Stimulated activated CD8-positive, alpha-beta memory T cell treated with anti-CD3 and anti-CD28 coated beads, Interleukin-2, amount 100 ng/mL, for 48 hours (primary cell): ENCODE results near the gene HSDL1.

Source experiments
- DNase-seq, 2 donors: peaks; one replicate each; pipeline ENCODE4 v3.0.0-alpha.2; 2020; ENCODE audit warnings: low read depth in 2 of 2

The HSDL1 gene

DNA sequence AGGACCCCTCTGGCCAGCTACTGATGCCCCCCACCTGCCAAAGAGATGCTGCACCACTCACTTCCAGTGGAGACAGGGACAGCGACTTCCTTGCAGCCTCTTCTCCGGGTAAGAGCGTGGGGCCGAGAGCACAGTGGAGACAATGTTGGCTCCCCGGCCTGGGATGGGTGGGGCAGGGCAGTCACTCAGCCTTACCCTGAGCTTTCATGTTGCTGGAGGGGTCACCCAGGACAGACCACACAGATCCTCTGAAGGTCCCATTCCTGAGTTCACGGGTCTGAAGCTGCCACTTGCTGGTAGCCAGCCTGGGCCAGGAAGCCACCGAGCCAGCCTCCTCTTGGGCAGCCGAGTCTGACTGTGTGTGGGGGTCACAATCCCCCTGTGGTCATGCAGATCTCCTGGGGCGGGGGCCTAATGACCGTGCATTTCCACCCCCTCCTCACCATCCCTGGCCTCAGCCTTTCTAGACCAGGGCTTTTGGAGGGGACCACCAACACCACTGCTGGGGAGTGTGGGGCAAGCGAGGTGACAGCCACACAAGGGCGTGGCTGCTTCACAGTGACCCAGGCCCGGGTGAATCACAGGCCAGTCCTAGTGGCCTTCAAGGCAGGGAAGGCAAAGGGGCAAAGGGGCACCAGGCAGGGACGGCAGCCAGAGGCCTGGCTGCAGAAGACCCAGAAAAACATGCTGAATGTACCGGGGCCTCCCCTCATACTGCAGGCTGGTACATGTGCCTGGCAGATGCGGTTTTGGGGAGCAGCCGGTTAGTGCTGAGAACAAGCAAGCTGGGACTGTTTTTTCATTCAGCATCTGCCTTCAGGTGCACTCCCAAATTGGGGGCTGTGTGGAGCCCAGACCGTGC lies 31.4 kb upstream of the HSDL1 start:
- no peak for DNase-seq

- peak in 1 of 2 donors; percentile 54 for DNase-seq
These were observed 30.5 kb upstream of the HSDL1 start for GRCh38 chr16:84175350-84176081.

DNA sequence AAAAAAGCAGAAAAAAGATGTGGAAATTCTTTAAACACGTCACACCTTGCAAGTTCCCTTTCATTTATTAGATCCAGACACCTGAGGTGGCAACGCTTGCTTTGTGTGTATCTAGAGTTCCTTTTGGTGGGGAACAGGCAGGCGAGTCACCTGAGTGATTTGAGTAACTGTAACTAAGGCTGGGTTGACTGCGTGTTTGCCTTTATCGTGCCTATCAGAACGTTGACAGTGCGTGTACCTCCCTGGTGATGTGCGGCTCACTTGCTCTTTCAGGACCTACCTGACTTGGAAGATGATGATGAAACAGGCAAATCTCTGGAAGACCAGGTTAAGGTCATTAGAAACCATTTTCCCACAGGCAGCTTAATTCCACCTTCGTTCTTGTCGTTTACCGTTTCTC lies 29.4 kb upstream of the HSDL1 start:
- DNase-seq: no peak

GRCh38 chr16:84169765-84170310 lies 24.9 kb upstream of the HSDL1 start:
- DNase-seq: no peak

DNA sequence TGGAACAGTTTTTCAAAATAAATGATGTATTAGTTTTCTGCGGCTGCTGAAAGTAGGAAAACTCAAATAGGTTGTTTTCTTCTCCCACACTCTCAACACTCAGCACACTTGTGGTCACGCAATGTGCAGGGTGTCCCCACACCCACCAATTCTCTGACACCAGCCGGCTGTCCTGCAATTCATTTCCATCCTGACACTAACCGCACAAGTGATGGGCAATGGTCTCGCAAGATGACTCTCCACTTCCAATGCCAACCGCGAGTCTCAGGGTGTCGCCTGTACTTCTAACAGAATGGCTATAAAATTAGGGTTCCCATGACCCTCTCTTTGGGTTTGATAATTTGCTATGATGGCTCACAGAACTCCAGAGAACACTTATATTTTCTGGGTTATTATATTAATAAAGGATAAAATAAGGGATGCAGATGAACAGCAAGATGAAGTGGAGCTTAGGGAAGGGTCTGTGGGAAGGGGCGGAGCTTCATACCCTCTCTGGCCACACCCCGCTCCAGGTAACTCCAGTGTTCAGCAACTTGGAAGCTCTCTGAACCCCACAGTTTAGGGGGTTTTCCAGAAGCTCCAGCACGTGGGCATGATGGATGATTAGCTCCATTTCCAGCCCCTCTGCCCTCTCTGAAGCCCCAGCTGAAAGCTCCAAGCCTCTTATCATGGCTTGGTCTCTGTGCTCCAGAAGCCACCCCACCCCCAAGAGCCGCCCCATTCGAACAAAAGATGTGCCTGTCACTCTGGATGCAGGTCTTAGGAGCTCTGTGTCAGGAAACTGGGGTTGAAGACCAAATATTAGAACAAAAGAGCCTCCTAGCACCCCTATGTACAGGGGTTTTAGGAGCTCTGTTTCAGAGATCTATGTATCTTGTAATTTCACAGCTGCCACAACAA lies 22.1 kb upstream of the HSDL1 start:
- DNase-seq: peak in 1 of 2 donors; percentile 32

DNA sequence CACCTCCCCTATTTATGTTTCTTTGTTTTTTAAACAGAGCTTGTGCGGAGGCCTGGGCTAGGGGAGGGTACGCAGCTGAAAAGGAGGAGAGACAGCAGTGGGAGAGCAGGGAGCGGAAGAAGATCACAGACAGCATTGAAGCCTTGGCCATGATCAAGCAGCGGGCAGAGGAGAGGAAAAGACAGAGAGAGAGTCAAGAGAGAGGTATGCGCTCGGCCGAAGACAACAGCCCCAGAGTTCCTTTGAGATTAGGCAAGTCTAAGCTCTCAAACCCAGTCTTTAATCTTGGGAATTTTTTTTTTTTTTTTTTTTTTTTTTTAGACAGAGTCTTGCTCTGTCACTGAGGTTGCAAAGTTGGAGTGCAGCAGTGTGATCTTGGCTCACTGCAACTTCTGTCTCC lies 20.8 kb upstream of the HSDL1 start:
- DNase-seq: no peak

GRCh38 chr16:84161801-84162200 lies 16.8 kb upstream of the HSDL1 start:
- DNase-seq: no peak

GRCh38 chr16:84161037-84161436 lies 16.1 kb upstream of the HSDL1 start:
- no peak for DNase-seq

DNA sequence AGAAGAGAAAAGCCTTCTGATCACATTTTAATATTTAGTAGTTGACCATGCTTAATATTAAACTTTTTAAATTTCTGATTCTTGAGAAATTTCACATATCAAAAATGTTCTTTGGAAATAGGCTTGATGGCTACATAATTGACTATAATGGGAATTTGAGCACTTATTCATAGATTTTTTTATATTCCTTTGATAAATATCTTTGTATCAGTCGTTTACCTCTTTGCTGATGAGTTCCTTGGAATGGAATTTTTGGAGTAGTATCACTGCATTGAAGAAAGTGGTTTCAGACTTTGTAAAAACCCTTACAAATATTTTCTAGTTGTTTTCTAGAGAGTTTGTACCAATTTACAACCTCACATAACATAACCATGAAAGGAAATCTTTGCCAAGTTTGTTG lies 14.8 kb upstream of the HSDL1 start:
- no peak for DNase-seq

DNA sequence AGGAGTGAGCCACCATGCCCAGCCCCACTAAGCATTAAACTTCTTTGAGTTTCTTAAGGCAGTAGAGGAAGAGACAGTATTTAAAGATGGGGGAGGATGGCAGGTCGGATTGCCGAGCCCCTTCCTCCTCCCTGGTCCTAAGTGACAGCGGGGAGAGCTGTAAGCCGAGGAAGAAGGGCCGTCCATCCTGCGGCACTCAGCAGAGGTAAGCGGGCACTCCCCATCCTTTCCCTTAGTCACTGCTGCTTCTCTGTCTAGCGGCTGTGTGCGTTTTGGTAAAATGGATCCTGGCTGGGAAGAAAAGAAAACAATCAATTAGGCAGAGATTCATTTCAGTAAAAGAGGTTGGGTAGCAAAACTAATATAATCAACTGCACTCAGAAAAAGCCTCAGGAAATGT lies 14.0 kb upstream of the HSDL1 start:
- DNase-seq: no peak

DNA sequence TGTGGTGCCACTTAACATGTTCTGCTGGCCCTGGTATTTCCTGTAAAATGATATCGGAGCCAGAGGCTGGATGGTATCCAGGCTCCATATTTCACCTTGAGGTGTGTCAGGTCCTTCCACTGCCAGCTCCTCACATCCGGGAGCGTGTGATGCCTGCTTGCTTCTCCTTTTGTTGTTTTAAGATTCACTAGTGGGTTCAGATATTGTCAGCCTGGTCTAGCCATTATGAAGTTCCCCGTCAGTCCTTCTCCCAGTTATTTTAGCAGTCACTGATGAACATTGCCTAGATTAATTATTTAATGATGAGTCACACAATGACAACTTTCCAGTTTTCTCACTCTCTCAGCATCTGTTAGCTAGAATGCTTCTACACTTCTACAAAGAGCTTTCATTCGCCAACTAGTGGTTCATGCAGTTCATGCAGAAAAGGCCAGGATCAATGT lies 11.4 kb upstream of the HSDL1 start:
- DNase-seq: no peak

GRCh38 chr16:84155771-84156170 lies 10.8 kb upstream of the HSDL1 start:
- DNase-seq: no peak

GRCh38 chr16:84155226-84155625 lies 10.2 kb upstream of the HSDL1 start:
- no peak for DNase-seq

DNA sequence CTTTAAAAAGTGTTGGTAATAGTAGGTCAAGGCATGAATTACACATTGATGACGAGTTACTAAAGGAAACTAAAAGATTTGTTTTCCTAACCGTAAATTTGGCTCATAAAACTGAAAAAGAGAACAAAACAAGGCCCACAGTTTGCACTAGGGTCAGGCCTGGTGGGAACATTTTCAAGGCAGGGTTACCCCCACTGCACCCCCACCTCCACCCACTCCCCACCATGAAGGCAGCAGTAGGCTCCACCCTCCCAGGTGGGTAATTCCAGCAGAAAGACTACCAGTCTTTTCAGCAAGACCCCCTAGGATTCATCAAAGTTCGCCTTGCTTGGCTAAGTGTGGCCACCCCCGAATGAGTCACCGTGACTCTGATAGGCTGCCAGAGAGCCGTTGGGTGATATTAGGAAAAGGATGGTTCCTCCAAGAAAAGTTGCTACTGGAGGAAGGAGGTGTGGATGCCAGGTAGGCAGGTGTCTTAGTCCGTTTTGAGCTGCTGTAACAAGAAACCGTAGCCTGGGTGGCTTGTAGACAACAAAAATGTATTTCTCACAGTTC lies 8.8 kb upstream of the HSDL1 start:
- no peak for DNase-seq

- no peak for DNase-seq
These were observed 5.9 kb upstream of the HSDL1 start for GRCh38 chr16:84150926-84151325.

DNA sequence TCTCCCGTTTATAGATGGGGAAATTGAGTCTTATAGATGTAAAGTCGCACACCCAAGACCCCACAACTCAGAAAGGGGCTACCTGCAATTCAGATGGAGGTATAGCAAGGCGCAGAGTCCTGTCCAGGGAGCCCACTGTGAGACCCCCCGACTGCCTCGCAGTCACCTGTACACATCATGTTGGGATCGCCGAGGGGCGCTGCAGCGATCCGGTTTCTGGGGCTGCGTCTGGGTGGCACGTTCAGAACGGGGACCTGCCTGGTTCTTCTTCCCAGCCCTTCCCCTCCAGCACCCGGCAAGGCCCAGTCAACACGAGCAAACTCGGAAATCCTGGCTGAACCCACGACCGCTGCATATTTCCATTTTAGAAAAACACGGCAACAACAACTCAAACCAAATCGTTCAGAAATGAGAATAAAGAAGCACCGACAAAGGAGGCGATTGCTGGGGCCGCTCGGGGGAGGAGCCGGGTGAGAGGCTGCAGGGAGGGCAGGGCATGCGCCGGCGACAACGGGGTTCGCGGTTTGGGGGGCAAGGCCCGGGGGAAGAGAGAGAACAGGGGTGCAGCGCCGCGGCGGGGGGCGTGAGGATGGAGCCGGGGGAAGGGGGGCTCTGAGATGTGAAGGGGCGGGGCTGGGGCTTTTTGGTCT lies 643 bp downstream of the HSDL1 start:
- DNase-seq: peak in 1 of 2 donors; percentile 26

GRCh38 chr16:84143784-84144199 lies 1.2 kb downstream of the HSDL1 start:
- DNase-seq: no peak

DNA sequence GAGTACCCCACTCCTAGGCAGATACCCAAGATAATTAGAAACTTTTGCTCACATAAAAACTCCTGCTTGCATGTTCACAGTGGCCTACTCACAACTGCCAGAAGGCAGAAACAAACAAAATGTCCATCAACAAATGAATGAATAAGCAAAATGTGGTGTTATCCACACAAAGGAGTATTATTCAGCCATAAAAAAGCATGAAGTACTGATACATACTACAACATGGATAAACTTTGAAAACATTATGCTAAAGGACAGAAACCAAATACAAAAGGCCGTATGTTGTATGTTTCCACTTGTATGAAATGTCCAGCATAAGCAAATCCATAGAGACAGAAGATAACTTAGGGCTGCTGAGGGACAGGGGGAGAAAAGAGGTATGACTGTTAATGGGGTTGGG lies 1.9 kb downstream of the HSDL1 start:
- DNase-seq: no peak

DNA sequence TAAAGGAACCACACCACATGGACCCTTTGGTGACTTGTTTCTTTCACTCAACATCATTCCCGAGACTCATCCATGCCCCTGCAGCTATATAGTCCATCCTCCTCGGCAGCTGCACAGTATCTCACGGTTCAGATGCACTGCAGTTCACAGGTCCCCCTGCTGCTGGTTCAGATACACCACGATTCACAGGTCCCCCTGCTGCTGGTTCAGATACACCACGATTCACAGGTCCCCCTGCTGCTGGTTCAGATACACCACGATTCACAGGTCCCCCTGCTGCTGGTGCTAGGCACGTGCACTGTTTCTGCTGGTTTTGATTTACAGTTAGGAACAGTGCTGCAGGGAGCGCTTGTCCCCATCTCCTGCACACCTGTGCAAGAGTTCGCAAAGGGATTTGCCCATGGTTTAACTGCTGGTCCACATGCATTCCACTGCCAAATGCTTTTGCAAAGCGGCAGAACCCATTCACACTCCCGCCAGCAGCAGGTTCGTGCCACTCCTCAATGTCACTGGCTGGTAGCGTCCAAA lies 3.8 kb downstream of the HSDL1 start:
- DNase-seq: no peak

GRCh38 chr16:84139628-84140258 lies 5.2 kb downstream of the HSDL1 start:
- no peak for DNase-seq
